Dermis microvascular lymphatic vessel endothelial cell (primary cell): Measurements from ENCODE around the gene BAD. TPM values are rescaled to one million over a fixed set of nuclear protein-coding genes. Genes with fewer than 3 reads are reported as not detected.
"Not testable (repeated sequence)": the region's sequence is repeated elsewhere in the genome, so short reads cannot be mapped to it uniquely, and the experiment has no call there.

Experiments used
- DNase-seq, 2 donors: peaks; one replicate each; pipeline versions ENCODE4 v3.0.0 to v3.0.0-alpha.2; 2010; ENCODE audit warnings: low read depth in 2 of 2
- total RNA-seq: library from RNA; depleted of rRNA; stranded (reverse); fragments of >200 nt; gene quantifications from 2 replicates; pipeline ENCODE4 v1.2.1, GENCODE V29; 2014

BAD gene
- total RNA-seq, 1 donor from 2014 or later: 65.7 TPM

DNA sequence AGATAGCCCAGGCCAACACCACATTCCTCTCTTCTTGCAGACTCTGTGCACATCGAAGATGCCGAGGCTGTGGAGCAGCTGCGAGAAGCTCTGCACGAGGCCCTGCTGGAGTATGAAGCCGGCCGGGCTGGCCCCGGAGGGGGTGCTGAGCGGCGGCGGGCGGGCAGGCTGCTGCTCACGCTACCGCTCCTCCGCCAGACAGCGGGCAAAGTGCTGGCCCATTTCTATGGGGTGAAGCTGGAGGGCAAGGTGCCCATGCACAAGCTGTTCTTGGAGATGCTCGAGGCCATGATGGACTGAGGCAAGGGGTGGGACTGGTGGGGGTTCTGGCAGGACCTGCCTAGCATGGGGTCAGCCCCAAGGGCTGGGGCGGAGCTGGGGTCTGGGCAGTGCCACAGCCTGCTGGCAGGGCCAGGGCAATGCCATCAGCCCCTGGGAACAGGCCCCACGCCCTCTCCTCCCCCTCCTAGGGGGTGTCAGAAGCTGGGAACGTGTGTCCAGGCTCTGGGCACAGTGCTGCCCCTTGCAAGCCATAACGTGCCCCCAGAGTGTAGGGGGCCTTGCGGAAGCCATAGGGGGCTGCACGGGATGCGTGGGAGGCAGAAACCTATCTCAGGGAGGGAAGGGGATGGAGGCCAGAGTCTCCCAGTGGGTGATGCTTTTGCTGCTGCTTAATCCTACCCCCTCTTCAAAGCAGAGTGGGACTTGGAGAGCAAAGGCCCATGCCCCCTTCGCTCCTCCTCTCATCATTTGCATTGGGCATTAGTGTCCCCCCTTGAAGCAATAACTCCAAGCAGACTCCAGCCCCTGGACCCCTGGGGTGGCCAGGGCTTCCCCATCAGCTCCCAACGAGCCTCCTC, 31.4 kb upstream of the BAD start:
- DNase-seq: not testable (repeated sequence)

- no peak for DNase-seq
These were observed 30.5 kb upstream of the BAD start for GRCh38 chr11:64314805-64315561.

GRCh38 chr11:64314146-64314804, 29.8 kb upstream of the BAD start:
- no peak for DNase-seq

GRCh38 chr11:64313491-64314145, 29.2 kb upstream of the BAD start:
- no peak for DNase-seq

DNA sequence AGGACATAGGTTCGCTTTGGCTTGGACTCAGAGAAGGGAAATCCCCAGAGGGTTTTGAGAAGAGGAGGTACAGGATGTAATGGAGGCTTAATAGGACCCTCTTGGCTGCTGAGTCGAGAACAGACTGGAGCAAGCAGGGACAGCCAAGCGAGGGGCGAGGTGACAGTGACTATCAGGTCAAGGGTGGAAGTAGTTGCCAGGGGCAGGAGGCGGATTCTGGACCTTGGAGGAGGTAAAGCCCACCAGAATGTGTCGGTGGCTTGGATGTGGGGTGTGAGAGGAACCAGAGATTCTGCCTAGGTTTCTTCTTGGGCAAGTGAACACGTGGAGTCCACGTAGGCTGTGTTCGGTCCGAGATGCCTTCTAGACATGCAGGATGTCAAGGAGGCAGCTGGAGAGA, 28.5 kb upstream of the BAD start:
- no peak for DNase-seq

- not testable (repeated sequence) for DNase-seq
These were observed 23.3 kb upstream of the BAD start for GRCh38 chr11:64307795-64308194.

DNA sequence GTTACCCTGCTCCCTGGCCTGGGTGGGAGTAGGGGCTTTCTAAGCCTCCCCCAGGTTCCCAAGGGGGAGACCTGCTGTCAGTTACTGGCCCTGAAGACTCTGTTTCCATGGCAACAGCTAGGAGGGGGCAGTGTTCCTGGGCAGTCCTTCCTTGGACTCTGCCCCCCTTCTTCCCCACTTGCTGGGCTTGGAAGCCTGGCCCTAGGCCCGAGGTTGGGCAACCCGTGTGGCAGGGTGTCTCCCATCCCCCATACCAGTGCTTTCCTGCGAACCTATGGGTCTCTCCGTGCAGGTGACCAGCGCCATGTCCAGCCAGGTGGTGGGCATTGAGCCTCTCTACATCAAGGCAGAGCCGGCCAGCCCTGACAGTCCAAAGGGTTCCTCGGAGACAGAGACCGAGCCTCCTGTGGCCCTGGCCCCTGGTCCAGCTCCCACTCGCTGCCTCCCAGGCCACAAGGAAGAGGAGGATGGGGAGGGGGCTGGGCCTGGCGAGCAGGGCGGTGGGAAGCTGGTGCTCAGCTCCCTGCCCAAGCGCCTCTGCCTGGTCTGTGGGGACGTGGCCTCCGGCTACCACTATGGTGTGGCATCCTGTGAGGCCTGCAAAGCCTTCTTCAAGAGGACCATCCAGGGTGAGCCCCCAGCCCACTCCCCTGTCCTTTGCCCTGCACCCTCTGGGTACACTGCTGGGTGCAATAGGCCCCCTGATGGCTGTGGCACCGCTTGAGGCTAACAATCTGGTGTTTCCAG, 22.6 kb upstream of the BAD start:
- DNase-seq: no peak

- DNase-seq: no peak
These were observed 22.1 kb upstream of the BAD start for GRCh38 chr11:64306563-64306875.

DNA sequence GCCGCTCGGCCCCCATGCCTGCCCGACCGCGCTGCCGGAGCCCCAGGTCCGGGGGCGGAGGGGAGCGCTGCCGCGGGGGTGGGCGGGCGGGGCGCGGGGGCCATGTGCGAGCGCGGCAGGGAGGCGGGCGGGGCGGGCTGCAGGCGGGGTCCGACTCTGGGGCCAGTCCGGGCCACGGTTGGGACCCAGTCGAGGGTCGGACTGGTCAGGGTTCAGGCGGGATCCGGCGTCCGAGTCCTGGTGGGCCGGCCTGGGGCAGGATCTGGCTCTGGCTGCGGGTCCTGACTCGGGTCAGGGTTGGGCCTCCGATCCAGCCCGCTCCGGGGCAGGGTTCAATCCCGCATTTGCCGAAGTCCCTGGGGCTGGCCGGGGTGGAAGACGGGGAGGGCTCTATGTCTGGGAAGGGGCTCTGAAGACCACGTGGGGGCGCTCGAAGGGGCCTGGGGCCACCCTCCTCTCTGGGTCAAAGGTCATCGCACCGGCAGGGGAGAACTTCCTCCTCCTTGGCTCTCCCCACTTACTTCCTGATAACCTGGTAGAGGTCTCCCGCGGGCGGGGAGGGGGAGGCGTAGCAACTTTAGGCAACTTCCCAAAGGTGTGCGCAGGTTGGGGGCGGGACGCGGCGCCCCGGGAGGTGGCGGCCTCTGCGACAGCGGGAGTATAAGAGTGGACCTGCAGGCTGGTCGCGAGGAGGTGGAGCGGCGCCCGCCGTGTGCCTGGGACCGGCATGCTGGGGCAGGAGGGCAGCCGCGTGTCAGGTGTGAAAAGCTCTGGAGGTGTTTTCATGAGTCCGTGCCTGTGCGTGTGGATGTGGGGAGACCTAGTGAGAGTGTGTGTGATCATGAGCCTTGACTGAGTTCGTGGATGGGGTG, 21.5 kb upstream of the BAD start:
- peak in 1 of 2 donors; percentile 47 for DNase-seq

DNA sequence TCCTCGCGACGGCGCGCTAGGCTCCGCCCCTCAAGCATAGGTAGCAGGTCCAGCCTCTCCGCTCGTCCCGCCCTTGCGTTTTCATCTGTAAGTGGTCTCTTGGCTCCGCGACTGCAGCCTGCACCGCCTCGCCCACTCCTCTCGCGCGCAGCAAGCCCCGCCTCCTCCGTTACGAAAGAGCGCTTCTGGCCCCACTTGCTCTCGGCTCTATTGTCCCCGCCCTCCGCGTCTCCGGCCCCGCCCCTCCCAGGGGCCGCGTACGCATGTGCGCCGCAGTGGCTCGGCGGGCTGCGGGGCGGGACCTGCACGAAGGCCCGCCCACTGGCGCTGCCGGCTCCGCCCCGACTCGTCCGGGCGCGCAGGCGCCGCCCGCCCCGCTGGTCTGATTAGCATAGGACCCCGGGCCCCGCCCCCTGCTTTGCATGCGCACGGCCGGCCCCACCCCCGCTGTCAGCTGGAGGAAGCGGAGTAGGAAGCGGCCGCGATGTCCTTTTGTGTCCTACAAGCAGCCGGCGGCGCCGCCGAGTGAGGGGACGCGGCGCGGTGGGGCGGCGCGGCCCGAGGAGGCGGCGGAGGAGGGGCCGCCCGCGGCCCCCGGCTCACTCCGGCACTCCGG, 20.7 kb upstream of the BAD start, which contains the start of gene ESRRA:
Gene ESRRA, plus strand, starts transcription at position 450 of the 616 bp plus-strand sequence. CDS start 1,656 bp downstream, outside the sequence.
- DNase-seq: peak; percentile 91 to 99

- DNase-seq: peak; percentile 69 to 88
These were observed 20.0 kb upstream of the BAD start for GRCh38 chr11:64304316-64305072.

DNA sequence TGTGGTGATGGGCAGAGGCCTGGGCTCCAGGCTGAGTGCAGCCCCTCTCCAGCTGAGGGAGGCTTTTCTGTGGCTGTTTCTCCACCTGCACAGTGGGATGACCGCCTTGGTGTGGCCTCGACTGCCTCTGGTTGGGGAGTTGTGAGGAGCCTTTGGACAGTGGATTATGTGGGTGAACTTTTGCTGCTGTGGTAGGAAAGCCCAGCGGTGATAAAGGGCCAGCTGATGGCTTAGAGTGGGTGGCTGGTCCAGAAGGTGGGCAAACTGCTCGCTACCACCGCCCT, 19.5 kb upstream of the BAD start:
- DNase-seq: no peak

- no peak for DNase-seq
These were observed 18.9 kb upstream of the BAD start for GRCh38 chr11:64303109-64304031.

DNA sequence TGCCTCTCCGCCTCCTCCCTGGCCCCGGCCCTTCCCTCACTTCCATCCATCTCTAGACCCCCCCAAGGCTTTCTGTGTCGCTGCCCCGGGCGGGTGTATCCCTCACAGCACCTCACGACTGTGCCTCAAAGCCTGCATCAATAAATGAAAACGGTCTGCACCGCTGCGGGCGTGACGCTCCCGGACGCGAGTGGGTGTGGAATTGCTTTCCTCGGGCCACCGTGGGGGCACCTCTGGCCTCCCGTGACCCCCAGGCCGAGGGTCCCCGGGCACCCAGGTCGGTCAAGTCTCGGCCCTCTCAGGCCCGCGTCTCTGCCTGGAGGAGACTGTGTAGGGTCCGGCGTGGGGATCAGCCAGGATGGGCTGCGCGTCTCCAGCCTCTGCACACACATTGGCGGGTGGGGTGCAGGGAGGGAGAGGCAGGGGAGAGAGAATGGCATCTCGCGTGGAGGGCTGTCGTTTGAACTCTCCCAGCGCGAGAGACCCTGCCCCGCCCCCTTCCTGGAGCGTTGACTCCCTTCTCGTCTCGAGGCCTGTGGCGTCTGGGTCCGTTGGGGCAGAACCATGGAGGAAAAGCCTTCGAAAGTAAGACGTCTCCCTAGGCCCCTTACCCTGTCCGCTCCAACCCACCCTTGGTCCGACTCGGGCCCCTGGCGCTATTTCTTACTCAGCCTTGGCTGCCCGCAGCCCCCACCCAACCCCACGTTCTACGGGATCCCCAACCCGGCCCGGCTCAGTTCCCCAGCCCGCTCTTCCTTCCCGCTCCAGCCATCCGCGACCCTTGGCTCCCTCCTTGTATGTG, 15.6 kb upstream of the BAD start, which contains the start of gene CATSPERZ:
Gene CATSPERZ, plus strand, starts transcription at position 512 of the 802 bp plus-strand sequence. Its CDS starts 53 bp downstream, at position 565.
- DNase-seq: no peak

DNA sequence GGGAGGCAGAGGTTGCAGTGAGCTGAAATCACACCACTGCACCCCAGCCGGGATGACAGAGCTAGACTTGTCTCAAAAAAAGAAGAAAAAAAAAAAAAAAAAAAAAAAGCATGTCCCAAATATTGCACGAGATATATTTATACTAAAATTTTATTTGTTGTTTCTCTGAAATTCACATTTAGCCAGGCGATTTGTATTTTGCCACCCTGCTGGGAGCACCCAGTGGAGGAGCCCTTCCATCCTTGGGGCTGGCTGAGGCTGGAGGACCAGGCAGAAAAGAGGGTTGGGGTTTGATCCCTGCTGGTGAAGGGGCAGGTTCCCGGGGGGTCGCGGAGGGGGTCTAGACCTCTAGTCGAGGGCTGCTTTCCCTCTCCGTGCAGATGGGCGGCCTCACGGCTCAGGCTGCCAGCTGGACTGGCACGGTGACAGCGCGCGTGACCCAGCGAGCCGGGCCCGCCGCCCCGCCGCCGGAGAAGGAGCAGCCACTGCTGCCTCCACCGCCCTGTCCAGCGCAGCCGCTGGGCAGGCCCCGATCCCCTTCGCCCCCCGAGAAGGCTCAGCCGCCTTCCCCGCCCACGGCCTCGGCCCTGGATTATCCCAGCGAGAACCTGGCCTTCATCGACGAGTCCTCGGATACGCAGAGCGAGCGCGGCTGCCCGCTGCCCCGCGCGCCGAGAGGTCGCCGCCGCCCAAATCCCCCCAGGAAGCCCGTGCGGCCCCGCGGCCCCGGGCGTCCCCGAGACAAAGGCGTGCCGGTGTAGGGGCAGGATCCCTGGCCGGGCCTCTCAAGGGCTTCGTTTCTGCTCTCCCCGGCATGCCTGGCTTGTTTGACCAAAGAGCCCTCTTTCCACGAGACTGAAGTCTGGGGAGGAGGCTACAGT, 14.7 kb upstream of the BAD start:
- DNase-seq: peak in 1 of 2 donors; percentile 28
